ENCODE data around the gene VPS13C. TPM values are rescaled to one million over a fixed set of nuclear protein-coding genes. Genes with fewer than 3 reads are reported as not detected.
A peak's percentile ranks its signal among the peaks of the same experiment; 100 is the strongest.

The VPS13C gene
- total RNA-seq, 1 experiment from 2014 or later = 18.6 TPM

GRCh38 chr15:61834076-61834697 is 226.1 kb downstream of the VPS13C start:
- Histone ChIP-seq H3K27ac (ENCODE audit: low read depth, low read length) (no peak overlapping the region), H3K9ac (ENCODE audit: low read length) (no peak overlapping the region), H3K4me1 (ENCODE audit: control insufficient read depth in 1 of 2, insufficient read depth in 2 of 2, low read length in 2 of 2) (no peaks in the 10 kb centered on the region), H4K20me1 (ENCODE audit: insufficient read depth) (no peaks in the 10 kb centered on the region), H3K79me2 (ENCODE audit: insufficient read depth, low read length) (no peaks in the 10 kb centered on the region), H3K27me3 (ENCODE audit: insufficient read depth, low read length) (no peaks in the 10 kb centered on the region), H2AFZ (ENCODE audit: low read depth, low read length, poor library complexity, severe bottlenecking) (no peak overlapping the region), H3K4me3 (replicated peaks in 1 of 2; ENCODE audit: low read depth in 1 of 2, low read length in 2 of 2) (no peak overlapping the region), H3K9me3 (ENCODE audit: control insufficient read depth in 1 of 2, insufficient read depth in 1 of 2, low read depth in 1 of 2, low read length in 2 of 2) (no peaks in the 10 kb centered on the region), H3K9me2 (ENCODE audit: insufficient read depth) (no peaks in the 10 kb centered on the region), H3K4me2 (ENCODE audit: low read length) (no peak overlapping the region), H3K36me3 (ENCODE audit: control insufficient read depth in 1 of 2, insufficient read depth in 2 of 2, low read length in 2 of 2) (no peaks in the 10 kb centered on the region)
- ATAC-seq (peak; percentile 85), DNase-seq (ENCODE audit: low read depth, low spot score) (peak; percentile 52)
- ChIA-PET RAD21 (ENCODE audit: low non-redundant PET in 1 of 2, low total read pairs in 2 of 2, uncharacterized antibody in 2 of 2, unreplicated experiment in 2 of 2) (interaction anchor here (0.6 to 2.0 kb wide), 4 partner anchors 239 to 667 kb away, joined by 3 to 6 read pairs (median 4); no protein-coding TSS in a partner anchor), POLR2A (no interaction called here), CTCF (interaction anchor here (0.6 to 2.8 kb wide), 39 partner anchors 8 to 1369 kb away, joined by 3 to 43 read pairs (median 4); partner anchors contain the start of gene VPS13C)
- no TSS peak for BruUV-seq (replicated peaks)
- intact Hi-C loops (cut with micrococcal nuclease) = loop anchor here (1.0 kb wide), 3 partner anchors 639 to 1249 kb away; no protein-coding TSS in a partner anchor
- TF ChIP-seq RAD21 (IDR thresholded peaks at IDR 0.05; ENCODE audit: low read depth) = peak; percentile 72
- peak; percentile 43 to 96 (median 95); a peak in 5 of 6 replicates for TF ChIP-seq CTCF (IDR thresholded peaks at IDR 0.05 in 2 of 3, conservative IDR thresholded peaks at IDR 0.05 in 1 of 3; ENCODE audit: borderline replicate concordance in 1 of 3, insufficient read depth in 1 of 3, low read depth in 2 of 3, low read length in 2 of 3)
- TF ChIP-seq ELF1 (IDR thresholded peaks at IDR 0.05; ENCODE audit: borderline replicate concordance, low read depth) = no peak

- Histone ChIP-seq H3K9me2 (ENCODE audit: insufficient read depth) (no peaks in the 10 kb centered on the region), H3K27ac (ENCODE audit: low read depth, low read length) (no peak overlapping the region), H3K27me3 (ENCODE audit: insufficient read depth, low read length) (no peaks in the 10 kb centered on the region), H3K4me1 (ENCODE audit: control insufficient read depth in 1 of 2, insufficient read depth in 2 of 2, low read length in 2 of 2) (no peaks in the 10 kb centered on the region), H3K9me3 (ENCODE audit: control insufficient read depth in 1 of 2, insufficient read depth in 1 of 2, low read depth in 1 of 2, low read length in 2 of 2) (no peaks in the 10 kb centered on the region), H3K79me2 (ENCODE audit: insufficient read depth, low read length) (no peaks in the 10 kb centered on the region), H3K9ac (ENCODE audit: low read length) (no peak overlapping the region), H3K4me2 (ENCODE audit: low read length) (no peak overlapping the region), H3K4me3 (replicated peaks in 1 of 2; ENCODE audit: low read depth in 1 of 2, low read length in 2 of 2) (no peak overlapping the region), H3K36me3 (ENCODE audit: control insufficient read depth in 1 of 2, insufficient read depth in 2 of 2, low read length in 2 of 2) (no peaks in the 10 kb centered on the region), H2AFZ (ENCODE audit: low read depth, low read length, poor library complexity, severe bottlenecking) (no peak overlapping the region), H4K20me1 (ENCODE audit: insufficient read depth) (no peaks in the 10 kb centered on the region)
- DNase-seq (ENCODE audit: low read depth, low spot score) (no peak), ATAC-seq (no peak)
- intact Hi-C loops (cut with micrococcal nuclease) = no loop called here
- ChIA-PET CTCF (interaction anchor here (0.6 to 1.0 kb wide), 2 partner anchors 243 to 665 kb away, joined by 3 read pairs; no protein-coding TSS in a partner anchor), RAD21 (ENCODE audit: low non-redundant PET in 1 of 2, low total read pairs in 2 of 2, uncharacterized antibody in 2 of 2, unreplicated experiment in 2 of 2) (interaction anchor here in 1 of 2 experiments (0.5 kb wide), 1 partner anchor 665 kb away, joined by 3 read pairs; no protein-coding TSS in a partner anchor), POLR2A (no interaction called here)
- BruUV-seq (replicated peaks) = no TSS peak
- no peak for TF ChIP-seq EZH2 (IDR thresholded peaks at IDR 0.05)
- TF ChIP-seq JUND (IDR thresholded peaks at IDR 0.05) = no peak
- TF ChIP-seq POLR2AphosphoS5 (IDR thresholded peaks at IDR 0.05; ENCODE audit: low read depth, low read length) = no peak
- TF ChIP-seq EZH2phosphoT487 (IDR thresholded peaks at IDR 0.05; ENCODE audit: borderline replicate concordance) = no peak
- no peak for TF ChIP-seq MAX (IDR thresholded peaks at IDR 0.05)
- no peak for TF ChIP-seq CTCF (IDR thresholded peaks at IDR 0.05 in 2 of 3, conservative IDR thresholded peaks at IDR 0.05 in 1 of 3; ENCODE audit: borderline replicate concordance in 1 of 3, insufficient read depth in 1 of 3, low read depth in 2 of 3, low read length in 2 of 3)
- TF ChIP-seq REST (IDR thresholded peaks at IDR 0.05; ENCODE audit: low read depth) = no peak
- no peak for TF ChIP-seq CEBPB (IDR thresholded peaks at IDR 0.05; ENCODE audit: low read depth)
These were observed 228.0 kb downstream of the VPS13C start for GRCh38 chr15:61832223-61832622.
